Activated naive CD8-positive, alpha-beta T cell treated with anti-CD3 and anti-CD28 coated beads for 36 hours (primary cell): ENCODE results near the gene DHX15. TPM values are rescaled to one million over a fixed set of nuclear protein-coding genes. Genes with fewer than 3 reads are reported as not detected.
"Not testable (repeated sequence)": the region's sequence is repeated elsewhere in the genome, so short reads cannot be mapped to it uniquely, and the experiment has no call there.

Source experiments
- DNase-seq: peaks from one replicate; pipeline ENCODE4 v3.0.0; 2021
- H3K27ac Mint-ChIP-seq: one replicate; pipeline ENCODE4 v1.8.0; 2022; ENCODE audit warnings: mild to moderate bottlenecking, moderate library complexity, mixed read lengths
- H3K27me3 Mint-ChIP-seq: one replicate; pipeline ENCODE4 v1.8.0; 2022; ENCODE audit warnings: mild to moderate bottlenecking, mixed read lengths
- H3K36me3 Mint-ChIP-seq: one replicate; pipeline ENCODE4 v1.8.0; 2021; ENCODE audit warnings: mild to moderate bottlenecking, mixed read lengths
- H3K4me1 Mint-ChIP-seq: one replicate; pipeline ENCODE4 v1.8.0; 2021; ENCODE audit warnings: mixed read lengths
- H3K4me3 Mint-ChIP-seq: one replicate; pipeline ENCODE4 v1.8.0; 2022; ENCODE audit warnings: mild to moderate bottlenecking, moderate library complexity, mixed read lengths
- H3K9me3 Mint-ChIP-seq: one replicate; pipeline ENCODE4 v1.8.0; 2022; ENCODE audit warnings: mixed read lengths
- total RNA-seq, 2 experiments: library from RNA; stranded (reverse); gene quantifications; one replicate each; pipeline ENCODE4 v1.2.3, GENCODE V29; 2021

Gene DHX15
- total RNA-seq, 2 experiments from 2014 or later: 231 to 236 TPM

DNA sequence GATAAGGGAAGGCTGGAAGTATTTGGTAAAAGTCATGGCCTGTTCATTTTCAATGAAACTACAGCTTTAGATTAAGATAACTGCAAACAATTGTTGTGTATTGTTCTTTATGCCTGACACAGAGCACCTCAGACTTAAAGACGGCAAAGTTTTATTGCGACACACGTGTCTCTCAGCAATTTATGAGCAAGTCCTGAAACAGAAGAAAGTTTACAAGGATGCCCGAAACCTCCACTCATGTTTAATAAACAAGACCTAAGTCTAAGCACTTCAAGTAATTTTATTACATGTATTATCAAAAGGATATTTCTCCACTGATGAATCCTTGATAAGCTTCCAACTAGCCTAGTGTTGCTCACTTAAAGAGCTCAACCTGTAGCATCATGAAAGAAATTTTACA is 51.0 kb downstream of the DHX15 start:
- Mint-ChIP-seq H3K27me3 (no peaks in the 10 kb centered on the region), H3K4me3 (no peak overlapping the region), H3K4me1 (peaks cover 11% of the 10 kb centered on the region), H3K9me3 (no peaks in the 10 kb centered on the region), H3K36me3 (peaks cover 32% of the 10 kb centered on the region), H3K27ac (no peak overlapping the region)
- no peak for DNase-seq

DNA sequence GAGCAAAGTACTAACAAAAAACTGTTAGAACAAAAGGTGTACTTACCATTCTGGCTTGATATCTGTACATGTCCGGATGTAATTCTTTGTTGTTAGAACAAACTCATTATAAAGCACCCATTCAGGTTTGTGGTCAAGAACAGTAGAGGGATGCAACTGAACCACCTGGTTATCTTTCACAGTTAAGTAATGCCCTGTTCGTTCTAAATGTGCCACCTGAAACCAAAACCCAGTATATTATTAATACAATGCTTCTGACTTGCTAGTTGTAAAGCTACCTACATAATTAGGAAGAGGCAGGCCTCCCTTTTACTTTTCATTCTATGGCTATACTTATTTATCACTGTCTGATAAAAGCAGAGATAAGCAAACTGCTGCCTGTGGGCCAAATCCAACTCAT is 54.8 kb downstream of the DHX15 start:
- H3K4me3 Mint-ChIP-seq: no peak overlapping the region
- no peaks in the 10 kb centered on the region for H3K9me3 Mint-ChIP-seq
- H3K4me1 Mint-ChIP-seq: peaks cover 3% of the 10 kb centered on the region
- peaks cover 49% of the 10 kb centered on the region for H3K36me3 Mint-ChIP-seq
- H3K27me3 Mint-ChIP-seq: no peaks in the 10 kb centered on the region
- DNase-seq: no peak
- H3K27ac Mint-ChIP-seq: no peak overlapping the region

DNA sequence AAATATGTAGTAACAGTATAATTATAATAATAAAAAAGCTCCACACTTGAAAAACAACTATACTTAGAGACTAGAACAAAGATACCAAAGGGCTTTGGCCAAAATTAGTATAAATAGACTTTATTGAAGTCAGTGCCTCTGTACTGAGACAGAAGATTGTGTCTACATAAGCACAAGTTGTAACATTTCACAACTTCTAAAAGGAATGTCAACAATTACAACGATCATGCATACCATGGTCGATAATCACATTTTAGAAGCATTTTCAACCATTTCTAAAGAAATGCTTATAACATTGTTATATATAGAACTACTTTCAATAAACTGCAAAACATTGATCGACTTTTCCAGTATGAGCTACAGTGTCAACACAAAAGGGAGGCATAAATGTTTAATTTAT is 57.0 kb downstream of the DHX15 start:
- Mint-ChIP-seq H3K9me3 (no peaks in the 10 kb centered on the region), H3K4me3 (no peak overlapping the region), H3K27me3 (no peaks in the 10 kb centered on the region), H3K27ac (no peak overlapping the region), H3K4me1 (peaks cover 7% of the 10 kb centered on the region), H3K36me3 (peaks cover 56% of the 10 kb centered on the region)
- no peak for DNase-seq

DNA sequence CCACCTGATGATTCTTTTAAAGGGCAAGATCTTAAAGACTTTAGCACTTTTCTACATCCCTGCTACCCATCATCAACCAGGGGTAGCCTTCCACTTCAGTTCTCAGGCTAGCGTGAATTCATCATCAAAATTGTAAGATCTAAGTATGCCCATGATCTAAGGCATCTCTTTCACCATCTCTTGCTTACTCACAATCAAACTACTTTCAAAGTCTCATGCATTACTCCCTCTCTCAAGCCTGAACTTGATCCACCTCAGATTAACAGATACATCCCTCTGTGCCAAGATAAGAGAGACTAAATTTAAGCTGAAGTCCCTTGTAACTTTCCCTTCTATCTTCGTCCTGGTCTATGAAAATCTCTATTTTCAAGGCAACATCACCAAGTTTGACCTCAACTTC is 62.8 kb downstream of the DHX15 start:
- Mint-ChIP-seq H3K4me1 (peaks cover 10% of the 10 kb centered on the region), H3K27ac (no peak overlapping the region), H3K9me3 (no peaks in the 10 kb centered on the region), H3K36me3 (peaks cover 67% of the 10 kb centered on the region), H3K27me3 (no peaks in the 10 kb centered on the region), H3K4me3 (no peak overlapping the region)
- no peak for DNase-seq

DNA sequence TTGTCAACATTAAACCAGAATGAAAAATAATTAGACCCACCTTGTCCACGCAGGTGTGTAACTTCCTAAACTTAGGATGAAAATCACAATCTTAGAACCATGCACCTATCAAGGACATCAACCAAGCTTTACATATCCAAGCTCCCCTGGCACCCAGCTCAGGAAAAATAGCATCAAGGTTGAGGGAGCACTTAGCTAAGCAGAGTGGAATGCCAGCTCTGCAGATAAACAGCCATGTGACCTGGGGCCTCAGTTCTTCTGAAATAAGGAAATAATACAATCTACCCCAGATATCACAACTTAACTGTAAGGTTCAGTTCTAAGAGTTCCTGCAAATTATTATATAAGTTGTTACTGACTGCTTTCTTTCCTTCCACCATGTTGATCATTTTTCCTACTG is 64.7 kb downstream of the DHX15 start:
- DNase-seq: no peak
- peaks cover 61% of the 10 kb centered on the region for H3K36me3 Mint-ChIP-seq
- no peaks in the 10 kb centered on the region for H3K27me3 Mint-ChIP-seq
- peaks cover 7% of the 10 kb centered on the region for H3K4me1 Mint-ChIP-seq
- H3K4me3 Mint-ChIP-seq: no peak overlapping the region
- no peak overlapping the region for H3K27ac Mint-ChIP-seq
- no peaks in the 10 kb centered on the region for H3K9me3 Mint-ChIP-seq

DNA sequence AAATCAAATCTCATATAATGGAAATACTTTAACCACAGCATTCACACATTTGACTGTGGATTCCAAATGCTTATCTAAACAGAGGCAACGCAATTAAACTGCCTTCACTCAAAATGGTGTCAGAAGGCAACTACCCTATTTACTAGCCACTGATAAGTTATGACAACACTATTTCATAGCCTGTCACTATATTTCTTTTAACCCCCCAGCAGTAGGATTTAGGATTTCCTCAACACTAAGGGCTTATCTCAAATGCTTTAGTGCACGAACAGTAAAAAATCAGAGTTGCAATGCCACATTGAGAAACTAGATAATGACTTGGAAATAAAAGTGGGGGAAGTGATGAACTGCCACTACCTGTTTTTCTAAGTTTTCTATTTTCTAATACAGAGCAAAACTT is 66.7 kb downstream of the DHX15 start:
- Mint-ChIP-seq H3K4me1 (peaks cover 3% of the 10 kb centered on the region), H3K27me3 (no peaks in the 10 kb centered on the region), H3K36me3 (peaks cover 52% of the 10 kb centered on the region), H3K9me3 (no peaks in the 10 kb centered on the region), H3K27ac (no peak overlapping the region), H3K4me3 (no peak overlapping the region)
- DNase-seq: no peak

DNA sequence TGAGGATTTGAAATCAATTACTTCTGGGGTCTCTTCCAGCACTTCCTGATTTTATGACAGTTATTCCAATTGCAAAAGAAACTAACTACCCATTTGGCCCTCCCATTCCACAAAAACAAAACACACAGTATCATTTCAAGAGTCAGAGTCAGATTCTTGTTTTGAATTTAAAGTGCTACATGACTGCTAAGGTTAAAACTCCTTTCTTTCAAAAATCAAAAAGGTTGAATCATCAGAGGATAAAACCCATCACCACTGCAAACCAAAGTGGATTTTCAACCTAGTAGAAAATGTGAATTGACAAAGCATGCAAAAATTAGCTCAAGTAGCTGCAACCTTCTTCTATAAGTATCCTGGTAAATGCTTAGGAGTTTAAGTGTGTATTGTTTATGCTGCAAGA is 67.4 kb downstream of the DHX15 start:
- Mint-ChIP-seq H3K36me3 (peaks cover 46% of the 10 kb centered on the region), H3K4me3 (no peak overlapping the region), H3K4me1 (peaks cover 3% of the 10 kb centered on the region), H3K27ac (no peak overlapping the region), H3K9me3 (no peaks in the 10 kb centered on the region), H3K27me3 (no peaks in the 10 kb centered on the region)
- no peak for DNase-seq

DNA sequence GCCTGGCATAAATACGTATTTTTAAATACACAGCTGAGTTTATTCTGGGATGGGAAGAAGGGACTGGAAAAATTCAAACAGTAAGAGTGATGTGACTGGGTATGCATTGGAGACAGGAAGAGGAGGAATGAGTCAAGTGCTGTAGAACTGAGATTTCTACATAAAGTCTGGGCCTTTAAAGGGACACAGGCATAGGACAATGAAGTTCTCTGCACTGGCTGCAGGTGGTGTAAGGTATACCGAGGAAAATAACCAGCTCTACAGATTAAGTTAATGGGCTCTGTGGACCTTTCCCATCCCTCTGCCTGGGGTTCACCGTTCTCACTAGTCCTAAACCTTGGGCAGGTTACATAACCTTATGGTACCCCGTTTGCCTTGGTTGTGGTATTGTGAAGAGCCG is 68.7 kb downstream of the DHX15 start:
- no peaks in the 10 kb centered on the region for H3K4me1 Mint-ChIP-seq
- no peaks in the 10 kb centered on the region for H3K27me3 Mint-ChIP-seq
- no peak overlapping the region for H3K27ac Mint-ChIP-seq
- H3K4me3 Mint-ChIP-seq: no peak overlapping the region
- peaks cover 37% of the 10 kb centered on the region for H3K36me3 Mint-ChIP-seq
- no peaks in the 10 kb centered on the region for H3K9me3 Mint-ChIP-seq
- DNase-seq: no peak

DNA sequence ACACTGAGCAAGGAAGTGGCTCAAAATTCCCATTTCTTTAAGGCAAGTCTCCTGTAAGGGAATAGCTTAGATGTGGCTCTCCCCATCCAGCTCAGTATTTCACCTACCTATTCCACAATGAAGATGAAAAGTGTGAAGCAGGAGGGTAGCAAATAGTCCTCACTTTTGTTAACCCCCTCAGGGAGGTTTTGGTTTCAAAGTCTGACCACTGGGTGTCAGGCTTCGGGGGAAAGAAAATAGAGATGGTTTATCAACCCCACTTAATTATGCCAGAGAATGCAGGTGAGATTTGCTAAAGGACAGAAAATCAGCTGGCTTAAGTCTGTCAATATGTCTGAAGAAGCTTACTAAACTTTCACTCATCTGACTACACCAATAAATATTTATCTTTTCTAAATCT is 69.5 kb downstream of the DHX15 start:
- no peak overlapping the region for H3K27ac Mint-ChIP-seq
- no peak for DNase-seq
- H3K9me3 Mint-ChIP-seq: no peaks in the 10 kb centered on the region
- H3K36me3 Mint-ChIP-seq: peaks cover 33% of the 10 kb centered on the region
- H3K27me3 Mint-ChIP-seq: no peaks in the 10 kb centered on the region
- H3K4me3 Mint-ChIP-seq: no peak overlapping the region
- no peaks in the 10 kb centered on the region for H3K4me1 Mint-ChIP-seq

DNA sequence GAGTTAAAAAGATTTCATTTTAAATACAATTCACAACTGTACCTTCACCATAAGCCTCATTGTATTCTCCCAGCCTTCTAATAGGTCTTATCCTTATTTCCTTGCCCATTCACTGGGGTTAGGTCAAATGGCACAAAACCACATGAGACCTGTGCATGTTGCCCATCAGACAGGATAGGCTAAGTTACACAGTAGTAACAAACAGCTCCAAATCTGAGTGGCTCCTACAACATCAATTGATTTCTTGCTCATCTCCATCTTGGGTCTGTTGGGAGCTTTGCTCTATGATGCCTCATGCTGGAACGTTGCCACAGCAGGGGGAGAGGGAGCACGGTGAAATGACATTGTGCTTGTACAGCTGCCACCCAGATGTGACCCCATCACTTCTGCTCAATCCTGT is 70.6 kb downstream of the DHX15 start:
- DNase-seq: no peak
- H3K4me1 Mint-ChIP-seq: no peaks in the 10 kb centered on the region
- no peak overlapping the region for H3K27ac Mint-ChIP-seq
- H3K9me3 Mint-ChIP-seq: no peaks in the 10 kb centered on the region
- H3K27me3 Mint-ChIP-seq: no peaks in the 10 kb centered on the region
- H3K4me3 Mint-ChIP-seq: no peak overlapping the region
- peaks cover 30% of the 10 kb centered on the region for H3K36me3 Mint-ChIP-seq

DNA sequence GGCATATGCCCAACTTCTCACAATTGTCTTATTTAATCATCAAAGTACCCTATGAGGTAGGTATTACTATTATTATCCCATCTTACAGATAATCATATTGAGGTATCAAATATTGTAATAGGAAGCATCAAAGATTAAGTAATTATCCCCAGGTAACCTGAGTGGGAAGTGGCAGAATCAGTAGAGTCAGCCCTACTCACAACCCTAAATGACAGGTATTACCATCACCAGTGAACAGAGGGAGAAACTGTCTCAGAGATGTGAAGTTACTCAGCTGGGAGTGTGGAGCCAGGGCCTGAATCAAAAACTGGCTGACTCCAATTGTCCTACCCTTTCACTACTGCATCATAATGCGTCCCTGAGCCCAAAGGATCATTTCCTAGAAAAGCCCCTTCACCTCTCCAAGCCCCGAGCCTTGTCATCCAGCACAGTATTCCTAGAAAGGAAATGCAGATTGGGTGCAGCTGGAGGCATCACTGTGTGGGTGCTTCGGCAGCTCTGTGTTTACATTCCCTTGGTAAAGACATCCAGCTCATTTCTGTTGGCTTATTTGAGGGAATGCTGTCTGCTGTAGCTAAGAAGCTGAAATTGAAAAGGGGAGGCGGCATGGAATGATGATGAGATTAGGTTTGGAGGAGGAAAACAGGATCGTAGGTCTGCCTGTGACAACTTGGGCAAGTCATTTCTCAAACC is 72.8 kb downstream of the DHX15 start:
- Mint-ChIP-seq H3K27ac (no peak overlapping the region), H3K36me3 (peaks cover 17% of the 10 kb centered on the region), H3K27me3 (no peaks in the 10 kb centered on the region), H3K4me3 (no peak overlapping the region), H3K9me3 (no peaks in the 10 kb centered on the region), H3K4me1 (no peaks in the 10 kb centered on the region)
- DNase-seq: no peak

DNA sequence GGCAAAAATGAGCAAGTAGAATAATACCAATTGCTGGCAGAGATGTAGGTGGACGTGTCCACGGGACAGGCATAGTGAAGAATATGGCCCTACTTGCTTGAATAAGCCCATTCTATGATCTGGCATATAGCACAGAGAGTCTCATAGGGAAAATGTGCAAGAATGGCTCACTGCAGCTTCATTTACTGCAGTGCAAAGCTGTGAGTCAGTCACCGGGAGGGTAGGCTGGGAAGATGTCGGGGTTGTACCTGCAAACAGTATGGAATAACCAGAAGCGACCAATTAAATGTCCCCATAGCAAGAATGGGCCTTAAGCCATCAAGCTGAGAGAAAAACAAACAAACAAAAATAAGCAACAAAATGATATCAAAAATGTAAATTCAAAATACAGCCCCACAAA is 74.3 kb downstream of the DHX15 start:
- Mint-ChIP-seq H3K27me3 (no peaks in the 10 kb centered on the region), H3K4me1 (no peaks in the 10 kb centered on the region), H3K9me3 (no peaks in the 10 kb centered on the region), H3K27ac (no peak overlapping the region), H3K4me3 (no peak overlapping the region), H3K36me3 (peaks cover 9% of the 10 kb centered on the region)
- no peak for DNase-seq

DNA sequence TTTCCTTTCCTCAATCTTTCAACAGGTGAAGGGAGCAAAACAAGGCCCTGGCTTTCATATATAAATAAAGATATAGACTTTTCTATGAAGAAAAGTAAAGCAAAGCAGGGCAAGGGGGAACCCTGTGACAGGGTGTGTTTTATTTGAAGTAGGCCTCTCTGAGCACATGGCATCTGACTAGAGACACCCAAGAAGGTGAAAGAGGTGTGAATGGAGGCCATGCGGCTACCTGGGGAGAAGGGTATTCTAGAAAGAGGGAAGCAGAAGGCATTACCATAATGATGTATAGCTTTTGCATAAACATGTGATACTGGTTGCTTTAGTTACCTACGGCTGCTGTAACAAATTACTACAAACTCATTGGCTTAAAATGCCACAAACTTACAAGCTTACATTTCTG is 75.8 kb downstream of the DHX15 start:
- H3K4me1 Mint-ChIP-seq: no peaks in the 10 kb centered on the region
- H3K4me3 Mint-ChIP-seq: no peak overlapping the region
- H3K9me3 Mint-ChIP-seq: no peaks in the 10 kb centered on the region
- no peak for DNase-seq
- no peak overlapping the region for H3K27ac Mint-ChIP-seq
- H3K36me3 Mint-ChIP-seq: peaks cover 5% of the 10 kb centered on the region
- H3K27me3 Mint-ChIP-seq: no peaks in the 10 kb centered on the region

DNA sequence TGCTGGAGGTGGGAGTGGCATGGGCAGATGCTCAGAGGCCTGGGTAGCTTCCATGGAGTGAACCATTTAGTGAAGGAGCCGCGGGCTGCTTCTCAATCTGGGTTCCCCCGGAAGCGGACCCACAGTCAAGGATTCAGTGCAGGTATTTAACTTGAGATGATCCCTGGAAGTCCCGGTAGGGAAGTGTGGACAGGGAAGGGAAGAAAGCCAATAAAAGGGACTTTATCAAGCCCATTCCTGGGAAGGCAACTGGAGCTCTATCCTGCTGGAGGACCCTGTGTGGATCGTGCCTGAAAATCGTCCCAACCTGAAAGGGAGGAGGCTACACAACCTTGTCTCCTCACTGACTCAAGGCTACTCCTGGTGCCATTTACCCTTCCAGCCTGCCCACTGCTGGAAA is 76.9 kb downstream of the DHX15 start:
- no peaks in the 10 kb centered on the region for H3K4me1 Mint-ChIP-seq
- H3K27ac Mint-ChIP-seq: no peak overlapping the region
- peaks cover 5% of the 10 kb centered on the region for H3K36me3 Mint-ChIP-seq
- no peak for DNase-seq
- no peaks in the 10 kb centered on the region for H3K9me3 Mint-ChIP-seq
- H3K27me3 Mint-ChIP-seq: peaks cover 3% of the 10 kb centered on the region
- H3K4me3 Mint-ChIP-seq: no peak overlapping the region

DNA sequence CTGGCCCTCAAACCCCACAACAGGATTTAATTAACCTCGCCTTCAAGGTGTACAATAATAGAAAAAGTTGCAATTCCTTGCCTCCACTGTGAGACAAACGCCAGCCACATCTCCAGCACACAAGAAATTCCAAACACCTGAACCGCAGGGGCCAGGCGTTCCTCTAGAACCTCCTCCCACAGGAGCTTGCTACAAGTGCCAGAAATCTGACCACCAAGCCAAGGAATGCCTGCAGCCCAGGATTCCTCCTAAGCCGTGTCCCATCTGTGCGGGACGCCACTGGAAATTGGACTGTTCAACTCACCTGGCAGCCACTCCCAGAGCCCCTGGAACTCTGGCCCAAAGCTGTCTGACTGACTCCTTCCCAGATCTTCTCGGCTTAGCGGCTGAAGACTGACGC is 81.3 kb downstream of the DHX15 start:
- not testable (repeated sequence) for H3K4me3 Mint-ChIP-seq

DNA sequence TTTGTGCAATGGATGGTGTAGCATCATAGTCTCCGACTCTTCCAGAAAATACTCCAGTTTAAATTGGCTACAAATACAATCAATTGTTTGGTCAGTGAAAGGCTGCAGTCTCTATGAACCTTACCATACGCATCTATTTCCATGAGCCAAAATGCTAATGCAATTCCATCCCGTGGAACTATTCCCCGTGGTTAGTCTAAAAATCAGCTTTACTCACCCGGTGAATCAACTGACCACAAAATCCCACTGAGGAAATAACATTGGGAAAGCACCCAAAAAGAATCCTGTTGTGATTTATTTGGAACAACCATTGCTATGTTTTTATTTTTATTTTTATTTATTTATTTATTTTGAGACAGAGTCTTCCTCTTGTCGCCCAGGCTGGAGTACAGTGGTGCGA is 87.1 kb downstream of the DHX15 start:
- H3K4me1 Mint-ChIP-seq: no peaks in the 10 kb centered on the region
- no peaks in the 10 kb centered on the region for H3K9me3 Mint-ChIP-seq
- no peak for DNase-seq
- no peaks in the 10 kb centered on the region for H3K27me3 Mint-ChIP-seq
- H3K36me3 Mint-ChIP-seq: no peaks in the 10 kb centered on the region
- H3K4me3 Mint-ChIP-seq: no peak overlapping the region
- no peak overlapping the region for H3K27ac Mint-ChIP-seq

More for the DNA sequence above, 81.3 kb downstream of the DHX15 start:
- not testable (repeated sequence) for H3K36me3 Mint-ChIP-seq, H3K9me3 Mint-ChIP-seq, H3K4me1 Mint-ChIP-seq, DNase-seq, H3K27ac Mint-ChIP-seq, H3K27me3 Mint-ChIP-seq
